ENCODE results near the gene COX19.

GRCh38 chr7:1012004-1012715 is 36.8 kb upstream of the COX19 start:
- no peak for TF ChIP-seq CTCF (IDR thresholded peaks at IDR 0.05; ENCODE audit: low read length)
- TF ChIP-seq EZH2 (optimal IDR thresholded peaks at IDR 0.05; ENCODE audit: low read depth, low read length), result no peak
- no peak for TF ChIP-seq EZH2phosphoT487 (IDR thresholded peaks at IDR 0.05; ENCODE audit: low read length)
